Measurements from ENCODE around the gene NR3C1.
"Not testable (repeated sequence)": the region's sequence is repeated elsewhere in the genome, so short reads cannot be mapped to it uniquely, and the experiment has no call there.

NR3C1 gene

GRCh38 chr5:143328589-143329220 is 74.8 kb downstream of the NR3C1 start:
- TF ChIP-seq CTCF (IDR thresholded peaks at IDR 0.05; ENCODE audit: control extremely low read depth, extremely low read depth, low read depth, missing control alignments): no peak
- ChIA-PET CTCF (interaction anchor here (1.6 kb wide), 1 partner anchor 62 kb away, joined by 3 read pairs; no protein-coding TSS in a partner anchor), POLR2A (no interaction called here)
- DNase-seq (ENCODE audit: extremely low spot score): no peak

- CTCF ChIA-PET: interaction anchor here (1.4 kb wide), 1 partner anchor 28 kb away, joined by 3 read pairs; no protein-coding TSS in a partner anchor
- POLR2A ChIA-PET; DNase-seq (ENCODE audit: extremely low spot score): not testable (repeated sequence)
Measured at GRCh38 chr5:143325086-143325485, 78.4 kb downstream of the NR3C1 start.

- DNase-seq (ENCODE audit: extremely low spot score); POLR2A ChIA-PET: not testable (repeated sequence)
- CTCF ChIA-PET: interaction anchor here (1.1 kb wide), 1 partner anchor 29 kb away, joined by 3 read pairs; no protein-coding TSS in a partner anchor
Measured at GRCh38 chr5:143322931-143323630, 80.4 kb downstream of the NR3C1 start.

GRCh38 chr5:143322176-143322575 is 81.3 kb downstream of the NR3C1 start:
- no peak for TF ChIP-seq CTCF (IDR thresholded peaks at IDR 0.05; ENCODE audit: control extremely low read depth, extremely low read depth, low read depth, missing control alignments)
- no peak for DNase-seq (ENCODE audit: extremely low spot score)
- CTCF ChIA-PET: no interaction called here
- POLR2A ChIA-PET: no interaction called here

GRCh38 chr5:143319437-143320227 is 83.9 kb downstream of the NR3C1 start:
- ChIA-PET POLR2A (no interaction called here), CTCF (interaction anchor here (1.2 to 2.1 kb wide), 2 partner anchors 17 to 87 kb away, joined by 3 to 11 read pairs; no protein-coding TSS in a partner anchor)
- TF ChIP-seq CTCF (IDR thresholded peaks at IDR 0.05; ENCODE audit: control extremely low read depth, extremely low read depth, low read depth, missing control alignments): no peak

GRCh38 chr5:143318833-143319232 is 84.7 kb downstream of the NR3C1 start:
- DNase-seq (ENCODE audit: extremely low spot score): no peak
- POLR2A ChIA-PET: no interaction called here
- no peak for TF ChIP-seq CTCF (IDR thresholded peaks at IDR 0.05; ENCODE audit: control extremely low read depth, extremely low read depth, low read depth, missing control alignments)
- CTCF ChIA-PET: interaction anchor here (2.1 kb wide), 1 partner anchor 18 kb away, joined by 11 read pairs; no protein-coding TSS in a partner anchor

More at GRCh38 chr5:143319437-143320227, 83.9 kb downstream of the NR3C1 start:
- no peak for DNase-seq (ENCODE audit: extremely low spot score)

- no peak for DNase-seq (ENCODE audit: extremely low spot score)
- TF ChIP-seq CTCF (IDR thresholded peaks at IDR 0.05; ENCODE audit: control extremely low read depth, extremely low read depth, low read depth, missing control alignments): no peak
Measured at GRCh38 chr5:143318270-143318669, 85.2 kb downstream of the NR3C1 start.

More at GRCh38 chr5:143318270-143318669, 85.2 kb downstream of the NR3C1 start:
- ChIA-PET CTCF (interaction anchor here (1.3 kb wide), 1 partner anchor 39 kb away, joined by 3 read pairs; no protein-coding TSS in a partner anchor), POLR2A (no interaction called here)
